ENCODE measurements around the gene LMO2.

LMO2 gene

GRCh38 chr11:33885338-33886005, 6.4 kb downstream of the LMO2 start:
- no peak for DNase-seq

GRCh38 chr11:33884601-33885000, 7.3 kb downstream of the LMO2 start:
- no peak for DNase-seq

- DNase-seq, result no peak
These were observed 7.8 kb downstream of the LMO2 start for GRCh38 chr11:33884035-33884434.

- DNase-seq, result no peak
These were observed 10.0 kb downstream of the LMO2 start for GRCh38 chr11:33881651-33882503.

- DNase-seq, result no peak
These were observed 10.9 kb downstream of the LMO2 start for GRCh38 chr11:33880979-33881378.

- no peak for DNase-seq
These were observed 12.5 kb downstream of the LMO2 start for GRCh38 chr11:33879375-33879774.

- no peak for DNase-seq
These were observed 14.8 kb downstream of the LMO2 start for GRCh38 chr11:33877038-33877437.

- DNase-seq, result no peak
These were observed 16.1 kb downstream of the LMO2 start for GRCh38 chr11:33875621-33876294.

- DNase-seq, result no peak
These were observed 16.9 kb downstream of the LMO2 start for GRCh38 chr11:33874910-33875490.

GRCh38 chr11:33874433-33874832, 17.4 kb downstream of the LMO2 start:
- no peak for DNase-seq

- DNase-seq, result peak; percentile 40
These were observed 22.1 kb downstream of the LMO2 start for GRCh38 chr11:33869481-33870422.

GRCh38 chr11:33868647-33869461, 23.0 kb downstream of the LMO2 start:
- DNase-seq, result no peak

- no peak for DNase-seq
These were observed 23.8 kb downstream of the LMO2 start for GRCh38 chr11:33867996-33868646.

- no peak for DNase-seq
These were observed 24.3 kb downstream of the LMO2 start for GRCh38 chr11:33867561-33867960.

- DNase-seq, result no peak
These were observed 24.9 kb downstream of the LMO2 start for GRCh38 chr11:33866936-33867335.

GRCh38 chr11:33864479-33864878, 27.4 kb downstream of the LMO2 start:
- DNase-seq, result no peak

- no peak for DNase-seq
These were observed 28.3 kb downstream of the LMO2 start for GRCh38 chr11:33863418-33864172.

- DNase-seq, result no peak
These were observed 29.8 kb downstream of the LMO2 start for GRCh38 chr11:33861941-33862589.

GRCh38 chr11:33861386-33861785, 30.5 kb downstream of the LMO2 start:
- no peak for DNase-seq
